Measurements from ENCODE around the gene DCTN5. TPM values are rescaled to one million over a fixed set of nuclear protein-coding genes. Genes with fewer than 3 reads are reported as not detected.
"Not testable (repeated sequence)": the region's sequence is repeated elsewhere in the genome, so short reads cannot be mapped to it uniquely, and the experiment has no call there.

The DCTN5 gene
- 10 to 100 TPM; 51.9 to 77.8 (median 53.9) TPM for polyA plus RNA-seq

DNA sequence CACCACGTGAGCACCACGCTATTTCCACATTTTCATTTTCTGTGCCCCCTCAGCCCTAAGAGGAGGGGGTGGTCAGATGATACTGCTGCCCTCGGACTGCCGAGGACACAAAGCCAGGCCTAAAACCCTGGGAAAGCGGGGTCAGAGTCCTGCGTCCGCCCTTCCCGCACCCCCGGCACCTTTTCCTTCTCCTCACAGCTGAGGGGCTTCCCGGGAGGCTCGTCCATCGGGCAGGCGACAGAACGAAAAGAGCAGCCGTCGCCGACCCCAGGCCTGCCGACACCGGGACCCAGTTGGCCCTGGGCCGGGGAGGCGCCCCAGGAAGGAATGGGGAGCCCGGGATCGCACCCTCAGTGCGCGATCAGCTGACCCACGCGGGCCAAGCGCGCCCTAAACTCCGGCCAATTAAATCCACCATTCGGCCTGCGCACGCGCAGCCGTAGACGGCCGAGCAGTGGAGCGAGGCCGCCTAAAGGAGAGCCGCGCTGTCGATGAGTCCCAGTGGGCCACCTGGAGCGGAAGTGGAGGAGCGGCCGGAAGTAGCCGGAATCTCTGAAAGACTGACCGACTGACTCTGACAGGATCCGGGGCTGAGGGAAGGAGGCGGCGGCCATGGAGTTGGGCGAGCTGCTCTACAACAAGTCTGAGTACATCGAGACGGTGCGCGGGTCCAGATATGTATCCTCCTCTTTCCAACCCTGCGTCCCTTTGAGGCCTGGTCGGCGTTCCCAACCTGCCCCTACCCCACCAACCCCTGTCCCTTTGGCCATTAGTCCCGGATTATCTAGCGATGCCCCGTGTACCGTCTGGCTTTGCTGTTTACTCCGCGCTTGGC lies at the start of gene DCTN5, which contains the start of gene PALB2:
Gene DCTN5, plus strand, starts transcription at position 536 of the 835 bp plus-strand sequence. Its CDS starts 77 bp downstream, at position 613.
Gene PALB2, minus strand, starts transcription at position 380 of the 835 bp plus-strand sequence. Its CDS starts 153 bp downstream, at position 227.
- H3K4me3 Mint-ChIP-seq: peak within 1 kb of the TSS; percentile 99 to 100 (median 99)
- H3K4me1 Mint-ChIP-seq: peaks cover 39 to 52% of the 10 kb centered on the region in 2 donors
- H3K27me3 Mint-ChIP-seq (ENCODE audit: low read depth in 3 of 3): peaks cover 2 to 16% (median 5%) of the 10 kb centered on the region in 3 donors
- peaks cover 5 to 13% (median 8%) of the 10 kb centered on the region in 3 donors for H3K36me3 Mint-ChIP-seq
- no peaks in the 10 kb centered on the region for H3K9me3 Mint-ChIP-seq
- H3K27ac Mint-ChIP-seq: peak within 1 kb of the TSS; percentile 93 to 98 (median 97)
- DNase-seq: peak; percentile 84 to 87 (median 85)

DNA sequence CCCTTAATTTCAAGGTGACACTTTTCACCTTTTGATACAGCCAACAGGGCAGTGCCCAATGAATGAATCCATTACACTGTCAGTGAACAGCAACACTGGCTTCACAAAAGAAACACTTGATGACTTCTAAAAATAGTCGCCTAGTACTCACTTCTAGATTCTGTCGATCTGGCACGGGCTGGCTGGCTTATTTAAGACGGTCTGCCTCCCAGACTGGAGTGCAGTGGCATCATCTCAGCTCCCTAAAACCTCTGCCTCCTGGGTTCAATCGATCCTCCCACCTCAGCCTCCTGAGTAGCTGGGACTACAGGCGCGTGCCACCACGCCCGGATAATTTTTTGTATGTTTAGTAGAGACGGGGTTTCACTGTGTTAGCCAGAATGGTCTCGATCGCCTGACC lies 47.1 kb upstream of the DCTN5 start:
- H3K27me3 Mint-ChIP-seq (ENCODE audit: low read depth in 3 of 3): peaks cover 0 to 7% (median 0%) of the 10 kb centered on the region in 3 donors
- no peak overlapping the region for H3K27ac Mint-ChIP-seq
- no peak overlapping the region for H3K4me3 Mint-ChIP-seq
- peaks cover 27 to 40% of the 10 kb centered on the region in 2 donors for H3K4me1 Mint-ChIP-seq
- no peak for DNase-seq
- no peaks in the 10 kb centered on the region for H3K9me3 Mint-ChIP-seq
- peaks cover 0 to 12% (median 2%) of the 10 kb centered on the region in 3 donors for H3K36me3 Mint-ChIP-seq

DNA sequence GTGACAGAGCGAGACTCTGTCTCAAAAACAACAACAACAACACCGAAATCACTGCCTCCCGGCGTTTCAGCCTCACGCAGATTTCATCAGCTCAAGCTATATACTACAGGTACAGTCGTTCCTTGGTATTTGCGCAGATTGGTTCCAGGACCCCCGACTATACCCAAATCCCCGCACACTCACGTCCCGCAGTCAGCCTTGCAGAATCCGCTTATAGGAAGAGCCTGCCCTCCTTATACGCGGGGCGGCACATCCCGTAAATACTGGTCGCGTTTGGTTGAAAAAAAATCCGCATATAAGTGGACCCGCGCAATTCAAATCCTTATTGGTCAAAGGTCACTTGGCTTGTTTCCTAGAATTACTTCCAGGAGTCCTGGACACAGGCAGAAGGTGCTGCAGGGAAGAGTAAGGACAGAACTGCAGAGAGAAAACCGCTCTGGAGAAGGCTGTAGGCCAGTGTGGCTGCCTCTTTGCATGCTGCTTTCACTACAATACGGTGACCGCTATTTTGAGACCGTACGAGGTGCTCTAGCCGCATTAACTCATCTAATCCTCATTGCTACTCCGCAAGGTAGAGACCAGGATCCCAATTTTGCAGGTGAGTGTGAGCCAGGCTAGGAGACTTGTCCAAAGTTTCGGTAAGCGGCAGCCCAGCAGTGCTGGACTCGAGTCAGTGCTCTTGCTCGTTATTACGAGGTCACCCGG lies 45.9 kb upstream of the DCTN5 start:
- Mint-ChIP-seq H3K4me1 (peaks cover 25 to 36% of the 10 kb centered on the region in 2 donors), H3K4me3 (peak overlapping the region; percentile 73 to 87 (median 81)), H3K27ac (peak overlapping the region in 2 of 6 donors; percentile 43 to 64), H3K27me3 (ENCODE audit: low read depth in 3 of 3) (peaks cover 0 to 7% (median 0%) of the 10 kb centered on the region in 3 donors), H3K9me3 (no peaks in the 10 kb centered on the region), H3K36me3 (peaks cover 0 to 12% (median 0%) of the 10 kb centered on the region in 3 donors)
- no peak for DNase-seq

DNA sequence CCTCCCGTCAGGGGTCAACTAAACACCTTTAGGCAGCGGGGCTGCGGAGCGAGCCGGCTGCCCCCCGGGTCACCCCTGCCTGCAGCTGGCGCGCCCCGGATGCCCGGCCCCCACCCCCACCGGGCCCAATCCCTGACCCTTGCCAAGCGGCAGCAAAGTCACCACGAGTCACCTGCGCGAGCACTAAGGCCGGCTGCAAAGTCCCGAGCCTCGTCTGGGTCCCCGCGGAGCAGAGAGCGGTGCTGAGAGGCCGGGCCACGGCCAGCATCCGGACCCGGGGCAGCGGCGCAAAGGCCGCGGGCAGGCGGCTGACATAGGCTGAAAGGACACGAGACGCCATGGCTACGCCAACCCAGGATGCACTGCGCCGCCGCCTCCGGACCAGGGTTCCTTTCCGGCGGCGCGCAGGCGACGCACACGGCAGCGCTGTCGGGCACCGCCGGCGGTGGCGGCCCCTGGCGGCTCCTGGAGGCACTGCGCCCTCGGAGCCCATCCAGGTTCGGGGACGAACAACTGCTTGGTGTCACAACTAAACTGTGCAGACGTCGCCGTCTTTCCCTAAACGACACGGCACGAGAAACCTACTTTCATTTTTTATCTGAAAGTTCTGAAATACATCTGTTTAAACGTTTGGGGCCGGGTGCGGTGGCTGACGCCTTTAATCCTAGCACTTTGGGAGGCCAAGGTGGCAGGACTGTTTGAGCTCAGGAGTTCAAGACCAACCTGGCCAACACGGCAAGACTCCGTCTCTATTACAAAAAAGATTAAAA lies 45.1 kb upstream of the DCTN5 start, which contains the start of gene NDUFAB1:
Gene NDUFAB1, minus strand, starts transcription at position 366 of the 770 bp plus-strand sequence. Its CDS starts 26 bp downstream, at position 340.
- Mint-ChIP-seq H3K4me1 (peaks cover 24 to 32% of the 10 kb centered on the region in 2 donors), H3K4me3 (peak within 1 kb of the TSS; percentile 78 to 87 (median 81)), H3K36me3 (peaks cover 0 to 12% (median 0%) of the 10 kb centered on the region in 3 donors), H3K27ac (peak within 1 kb of the TSS in 5 of 6 donors; percentile 68 to 83 (median 77)), H3K9me3 (no peaks in the 10 kb centered on the region), H3K27me3 (ENCODE audit: low read depth in 3 of 3) (peaks cover 0 to 7% (median 0%) of the 10 kb centered on the region in 3 donors)
- DNase-seq: peak; percentile 86 to 87 (median 86)

DNA sequence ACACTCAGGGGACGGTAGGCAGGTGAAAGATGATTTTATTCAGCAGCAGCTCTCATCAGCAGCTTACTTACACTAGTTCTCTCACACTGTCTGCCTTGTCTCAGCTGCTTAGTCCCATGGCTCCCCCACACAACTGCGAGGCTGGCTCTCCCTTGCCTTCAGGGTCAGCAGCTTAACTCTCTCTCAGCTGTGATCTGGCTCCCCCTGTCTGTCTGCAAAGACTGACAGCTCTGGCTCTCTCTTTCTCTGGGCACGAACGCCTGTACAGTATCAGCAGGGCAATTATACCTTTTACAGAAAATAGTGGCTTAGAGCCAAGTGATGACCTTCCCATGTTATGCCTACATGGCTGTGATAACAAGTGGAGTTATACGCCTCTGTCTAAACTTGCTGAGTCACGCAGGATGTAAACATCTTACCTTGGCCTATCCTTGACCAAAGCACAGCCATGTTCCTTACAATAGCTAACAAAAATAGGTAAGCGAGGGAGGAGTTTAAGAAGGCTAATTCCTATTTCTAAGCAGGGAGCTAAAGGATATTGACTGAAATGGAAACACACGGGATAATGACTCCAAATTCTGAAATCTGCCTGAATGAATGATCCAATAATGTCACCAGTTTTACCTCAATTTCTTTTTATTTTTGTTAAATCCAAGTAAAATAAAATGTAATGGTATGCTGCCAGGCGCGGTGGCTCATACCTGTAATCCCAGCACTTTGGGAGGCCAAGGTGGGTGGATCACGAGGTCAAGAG lies 44.1 kb upstream of the DCTN5 start:
- DNase-seq: no peak

DNA sequence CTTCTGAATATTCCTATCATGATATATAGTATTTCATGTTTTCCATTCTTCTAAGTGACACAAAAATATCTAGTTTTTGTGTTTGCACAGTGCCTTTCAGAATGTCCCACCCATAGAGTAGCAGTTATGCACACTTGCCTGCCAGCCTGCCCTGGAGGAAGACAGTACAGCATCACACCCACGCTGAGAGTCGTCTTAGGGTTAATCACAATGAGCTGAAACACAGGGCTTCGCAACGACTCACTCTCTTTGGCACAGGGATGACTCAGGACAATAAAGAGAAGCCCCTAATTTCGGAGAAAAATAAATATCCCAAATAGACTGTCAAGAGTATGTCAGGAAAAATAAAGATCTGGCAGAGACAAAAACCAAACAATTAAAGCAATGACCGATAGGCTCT lies 33.5 kb upstream of the DCTN5 start:
- H3K4me3 Mint-ChIP-seq: no peak overlapping the region
- H3K9me3 Mint-ChIP-seq: no peaks in the 10 kb centered on the region
- no peaks in the 10 kb centered on the region for H3K4me1 Mint-ChIP-seq
- peak overlapping the region in 1 of 6 donors; percentile 40 for H3K27ac Mint-ChIP-seq
- peaks cover 5 to 23% (median 14%) of the 10 kb centered on the region in 3 donors for H3K36me3 Mint-ChIP-seq
- no peaks in the 10 kb centered on the region for H3K27me3 Mint-ChIP-seq (ENCODE audit: low read depth in 3 of 3)
- no peak for DNase-seq

More for the DNA sequence above, 44.1 kb upstream of the DCTN5 start:
- Mint-ChIP-seq H3K9me3 (no peaks in the 10 kb centered on the region), H3K4me3 (peak overlapping the region; percentile 36 to 58 (median 46)), H3K36me3 (peaks cover 0 to 5% (median 0%) of the 10 kb centered on the region in 3 donors), H3K27me3 (ENCODE audit: low read depth in 3 of 3) (peaks cover 0 to 8% (median 0%) of the 10 kb centered on the region in 3 donors), H3K27ac (peak overlapping the region in 3 of 6 donors; percentile 33 to 73 (median 53)), H3K4me1 (peaks cover 20 to 22% of the 10 kb centered on the region in 2 donors)

DNA sequence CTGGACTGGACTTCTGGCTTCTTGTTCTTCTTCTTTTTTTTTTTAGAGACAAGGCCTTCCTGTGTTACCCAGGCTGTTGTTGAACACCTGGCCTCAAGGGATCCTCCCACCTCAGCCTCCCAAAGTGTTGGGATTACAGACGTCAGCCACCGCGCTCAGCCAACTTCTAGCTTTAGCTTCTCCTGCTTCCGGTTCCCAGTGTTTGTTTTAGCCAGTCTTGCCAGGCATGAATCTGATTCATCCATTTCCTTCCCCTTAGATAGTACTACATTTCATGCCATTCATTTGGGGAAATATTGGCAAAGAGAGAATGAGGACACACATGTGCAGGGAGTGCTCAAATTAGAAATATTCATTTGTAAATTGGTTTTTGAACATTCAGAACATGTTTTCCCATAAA lies 33.1 kb upstream of the DCTN5 start:
- Mint-ChIP-seq H3K4me1 (no peaks in the 10 kb centered on the region), H3K9me3 (no peaks in the 10 kb centered on the region), H3K27ac (peak overlapping the region in 1 of 6 donors; percentile 40), H3K36me3 (peaks cover 3 to 21% (median 12%) of the 10 kb centered on the region in 3 donors), H3K27me3 (ENCODE audit: low read depth in 3 of 3) (no peaks in the 10 kb centered on the region), H3K4me3 (no peak overlapping the region)
- no peak for DNase-seq

DNA sequence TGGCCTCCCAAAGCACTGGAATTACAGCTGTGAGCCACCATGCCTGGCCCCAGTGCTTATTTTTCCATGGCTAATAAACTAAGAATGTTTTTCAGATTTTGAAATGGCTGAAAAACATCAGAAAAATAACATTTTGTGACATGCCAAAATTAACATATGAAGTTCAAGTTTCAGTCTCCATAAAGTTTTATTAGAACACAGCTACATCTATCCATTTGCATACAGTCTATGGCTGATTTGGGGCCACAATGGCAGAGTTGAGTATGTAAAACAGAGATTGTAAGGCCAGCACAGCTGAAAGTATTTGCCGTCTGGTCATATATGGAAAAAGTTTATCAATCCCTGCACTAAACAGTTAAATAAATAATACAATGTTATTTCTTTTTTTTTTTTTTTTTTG lies 31.3 kb upstream of the DCTN5 start:
- Mint-ChIP-seq H3K27me3 (ENCODE audit: low read depth in 3 of 3) (no peaks in the 10 kb centered on the region), H3K27ac (no peak overlapping the region), H3K9me3 (no peaks in the 10 kb centered on the region), H3K4me1 (no peaks in the 10 kb centered on the region), H3K36me3 (peaks cover 0 to 17% (median 9%) of the 10 kb centered on the region in 3 donors), H3K4me3 (no peak overlapping the region)
- no peak for DNase-seq

DNA sequence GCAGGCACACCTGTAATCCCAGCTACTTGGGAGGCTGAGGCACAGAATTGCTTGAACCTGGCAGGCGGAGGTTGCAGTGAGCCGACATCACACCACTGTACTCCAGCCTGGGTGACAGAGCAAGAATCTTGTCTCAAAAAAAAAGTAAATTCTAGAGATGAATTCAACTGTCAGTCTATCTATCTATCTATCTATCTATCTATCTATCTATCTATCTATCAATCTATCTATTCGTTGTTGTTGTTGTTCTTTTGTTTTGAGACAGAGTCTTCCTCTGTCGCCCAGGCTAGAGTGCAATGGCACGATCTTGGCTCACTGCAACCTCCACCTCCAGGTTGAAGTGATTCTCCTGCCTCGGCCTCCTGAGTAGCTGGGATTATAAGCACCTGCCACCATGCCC lies 30.4 kb upstream of the DCTN5 start:
- not testable (repeated sequence) for H3K27ac Mint-ChIP-seq; H3K4me3 Mint-ChIP-seq; H3K4me1 Mint-ChIP-seq; DNase-seq; H3K27me3 Mint-ChIP-seq (ENCODE audit: low read depth in 3 of 3); H3K9me3 Mint-ChIP-seq
- peaks cover 2 to 19% (median 9%) of the 10 kb centered on the region in 3 donors for H3K36me3 Mint-ChIP-seq

DNA sequence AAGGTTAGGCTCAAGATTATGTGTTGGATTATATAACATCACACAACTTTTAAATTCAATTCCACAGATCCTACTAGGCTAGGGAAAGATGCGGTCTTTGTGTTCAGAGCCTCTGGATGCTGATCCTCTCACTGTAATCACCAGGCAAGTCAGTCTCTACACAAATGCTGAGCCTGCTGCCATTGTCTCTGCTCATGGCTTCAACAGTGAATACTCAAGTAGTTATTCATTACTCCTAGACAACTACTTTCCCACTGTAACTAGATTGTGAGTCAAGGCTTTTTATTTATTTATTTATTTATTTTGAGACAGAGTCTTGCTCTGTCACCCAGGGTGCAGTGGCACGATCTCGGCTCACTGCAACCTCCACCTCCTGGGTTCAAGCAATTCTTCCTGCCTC lies 29.3 kb upstream of the DCTN5 start:
- Mint-ChIP-seq H3K27me3 (ENCODE audit: low read depth in 3 of 3) (no peaks in the 10 kb centered on the region), H3K9me3 (no peaks in the 10 kb centered on the region), H3K4me1 (no peaks in the 10 kb centered on the region), H3K36me3 (peaks cover 6 to 22% (median 9%) of the 10 kb centered on the region in 3 donors), H3K4me3 (no peak overlapping the region), H3K27ac (no peak overlapping the region)
- no peak for DNase-seq

DNA sequence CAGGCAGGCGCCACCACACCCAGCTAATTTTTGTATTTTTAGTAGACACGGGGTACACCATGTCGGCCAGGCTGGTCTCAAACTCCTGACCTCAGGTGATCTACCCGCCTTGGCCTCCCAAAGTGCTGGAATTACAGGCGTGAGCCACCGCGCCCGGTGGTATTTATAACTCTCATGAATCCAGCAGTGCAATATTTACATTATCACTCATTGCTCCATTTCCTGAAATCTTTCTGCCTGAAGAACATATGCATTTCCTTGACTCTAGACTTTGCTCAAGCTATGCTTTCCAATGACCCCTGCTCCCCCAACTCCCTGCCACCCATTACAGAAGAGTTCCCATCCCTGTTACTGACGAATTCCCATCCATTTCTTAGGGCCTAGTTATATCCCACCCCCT lies 25.5 kb upstream of the DCTN5 start:
- H3K9me3 Mint-ChIP-seq: no peaks in the 10 kb centered on the region
- peaks cover 15 to 31% (median 18%) of the 10 kb centered on the region in 3 donors for H3K36me3 Mint-ChIP-seq
- no peak overlapping the region for H3K4me3 Mint-ChIP-seq
- no peak overlapping the region for H3K27ac Mint-ChIP-seq
- H3K27me3 Mint-ChIP-seq (ENCODE audit: low read depth in 3 of 3): no peaks in the 10 kb centered on the region
- no peak for DNase-seq
- no peaks in the 10 kb centered on the region for H3K4me1 Mint-ChIP-seq

DNA sequence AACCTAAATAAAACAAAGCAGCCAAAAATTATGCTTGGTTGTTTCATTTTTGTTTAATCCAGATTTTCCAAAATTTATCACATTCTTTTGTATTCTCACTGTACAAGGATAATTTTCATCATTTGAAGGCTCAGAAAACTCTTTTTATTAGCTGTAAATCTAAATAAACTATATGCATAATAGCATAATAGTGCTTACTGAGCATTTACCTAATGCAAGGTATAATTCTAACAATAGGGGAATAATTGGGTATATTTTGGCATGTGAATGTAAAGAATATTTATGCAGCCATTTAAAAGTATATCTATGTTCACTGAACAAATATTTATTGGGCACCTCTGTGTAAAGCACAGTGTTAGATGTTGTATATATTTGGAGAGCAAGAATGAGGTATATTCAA lies 17.2 kb upstream of the DCTN5 start:
- Mint-ChIP-seq H3K4me3 (no peak overlapping the region), H3K4me1 (no peaks in the 10 kb centered on the region), H3K36me3 (peaks cover 26 to 52% (median 33%) of the 10 kb centered on the region in 3 donors), H3K9me3 (no peaks in the 10 kb centered on the region), H3K27ac (peak overlapping the region in 1 of 6 donors; percentile 45), H3K27me3 (ENCODE audit: low read depth in 3 of 3) (peaks cover 0 to 2% (median 0%) of the 10 kb centered on the region in 3 donors)
- DNase-seq: no peak

Measured in immature natural killer cell (primary cell).